ENCODE measurements around the gene DAD1.

The DAD1 gene

DNA sequence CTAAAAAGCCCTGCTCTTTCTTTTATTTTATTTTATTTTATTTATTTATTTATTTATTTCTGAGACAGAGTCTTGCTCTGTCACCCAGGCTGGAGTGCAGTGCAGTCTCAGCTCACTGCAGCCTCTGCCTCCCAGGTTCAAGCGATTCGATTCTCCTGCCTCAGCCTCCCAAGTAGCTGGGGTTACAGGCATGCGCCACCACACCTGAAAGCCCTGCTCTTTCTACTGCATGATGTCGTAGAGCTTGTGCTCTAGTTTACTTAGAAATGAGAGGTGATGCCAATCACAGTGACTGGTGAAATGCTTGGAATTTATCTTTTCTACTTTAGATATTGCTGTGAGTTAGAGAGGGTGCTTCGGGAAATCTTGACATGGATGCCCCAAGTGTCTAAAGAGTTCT lies 54.5 kb downstream of the DAD1 start:
- DNase-seq: no peak

DNA sequence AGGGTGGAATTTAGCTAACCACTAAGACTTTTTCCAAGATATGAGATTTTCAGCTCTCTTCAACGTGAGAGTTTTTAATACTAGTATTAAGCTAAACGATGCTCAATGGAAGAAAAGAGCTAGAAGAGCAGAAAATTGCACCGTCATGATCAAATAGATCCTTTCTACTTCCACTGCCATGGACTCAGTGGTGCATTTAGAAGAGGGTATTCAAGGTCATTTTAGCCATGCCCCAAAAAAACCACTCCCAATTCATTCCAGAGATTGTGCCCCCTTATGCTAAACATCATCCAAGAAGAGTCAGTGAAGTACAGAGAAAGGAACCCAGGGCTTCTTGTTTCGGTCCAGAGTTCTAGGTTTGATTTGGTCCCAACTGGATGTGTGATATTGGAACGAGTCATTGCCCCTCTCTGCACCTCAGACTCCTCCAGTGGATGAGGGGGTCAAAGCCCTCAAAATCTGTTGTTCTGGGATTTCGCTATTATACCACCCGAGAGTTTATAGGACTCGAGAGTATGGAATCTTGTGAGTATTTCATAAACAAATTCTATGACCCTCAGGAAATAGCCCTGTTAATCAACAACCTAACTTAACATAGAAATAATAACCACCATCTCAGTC lies 55.2 kb downstream of the DAD1 start:
- no peak for DNase-seq

GRCh38 chr14:22533057-22533704 lies 55.8 kb downstream of the DAD1 start:
- no peak for DNase-seq

- no peak for DNase-seq
These were observed 56.5 kb downstream of the DAD1 start for GRCh38 chr14:22532345-22533056.

GRCh38 chr14:22531451-22532344 lies 57.3 kb downstream of the DAD1 start:
- no peak for DNase-seq

DNA sequence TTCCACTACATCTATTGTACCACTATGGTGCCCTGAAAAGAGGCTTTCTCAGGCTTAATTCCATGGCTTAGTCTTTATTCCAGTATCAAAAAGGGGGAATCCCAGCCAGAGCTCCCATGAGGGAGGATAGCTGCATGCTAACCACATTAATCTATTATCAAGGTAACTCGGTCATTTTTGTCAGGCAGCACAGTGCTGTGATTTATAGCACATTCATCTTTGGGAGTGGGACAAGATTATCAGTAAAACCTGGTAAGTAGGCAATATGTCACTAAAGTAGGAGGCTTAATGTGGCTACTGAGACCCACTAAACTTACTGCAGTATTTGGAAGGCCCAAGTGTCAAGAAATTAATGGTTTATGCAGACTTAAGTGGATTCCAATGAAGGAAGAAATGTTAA lies 58.9 kb downstream of the DAD1 start:
- DNase-seq: no peak

DNA sequence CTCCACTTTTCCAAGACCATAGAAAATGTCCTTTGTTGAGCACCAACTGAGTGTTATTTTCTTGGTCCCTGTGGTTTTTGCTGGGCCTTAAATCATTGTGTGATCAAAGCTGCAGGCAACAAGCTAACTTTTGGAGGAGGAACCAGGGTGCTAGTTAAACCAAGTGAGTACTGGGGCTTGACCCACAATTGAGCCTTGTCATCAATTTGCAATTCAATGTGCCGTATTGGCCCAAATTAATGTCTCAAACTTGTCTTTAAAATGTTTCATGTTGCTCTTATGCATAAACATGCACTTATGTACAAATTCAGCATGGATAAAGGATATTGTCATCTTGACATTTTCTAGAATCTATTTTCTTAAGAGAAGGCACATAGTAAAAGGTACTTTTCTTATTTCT lies 62.3 kb downstream of the DAD1 start:
- DNase-seq: no peak

- DNase-seq: no peak
These were observed 62.8 kb downstream of the DAD1 start for GRCh38 chr14:22526218-22526617.

DNA sequence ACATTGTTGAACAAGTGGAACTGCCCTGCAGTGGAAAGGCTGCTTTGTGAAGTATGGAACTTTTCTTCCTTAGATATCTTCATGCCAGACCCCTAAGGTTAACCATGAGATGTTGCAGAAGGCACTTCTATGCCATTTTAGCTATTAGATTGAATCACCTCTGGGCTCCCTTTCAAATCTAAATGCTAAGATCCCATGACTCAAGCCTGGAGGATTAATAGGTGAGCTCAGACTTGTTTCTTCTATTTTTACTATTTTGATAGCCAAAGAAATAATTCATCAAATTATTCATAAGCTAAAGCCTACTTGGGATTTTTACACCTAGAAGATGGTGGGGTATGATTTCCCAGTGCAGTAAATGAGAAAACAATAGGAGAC lies 64.3 kb downstream of the DAD1 start:
- DNase-seq: no peak

DNA sequence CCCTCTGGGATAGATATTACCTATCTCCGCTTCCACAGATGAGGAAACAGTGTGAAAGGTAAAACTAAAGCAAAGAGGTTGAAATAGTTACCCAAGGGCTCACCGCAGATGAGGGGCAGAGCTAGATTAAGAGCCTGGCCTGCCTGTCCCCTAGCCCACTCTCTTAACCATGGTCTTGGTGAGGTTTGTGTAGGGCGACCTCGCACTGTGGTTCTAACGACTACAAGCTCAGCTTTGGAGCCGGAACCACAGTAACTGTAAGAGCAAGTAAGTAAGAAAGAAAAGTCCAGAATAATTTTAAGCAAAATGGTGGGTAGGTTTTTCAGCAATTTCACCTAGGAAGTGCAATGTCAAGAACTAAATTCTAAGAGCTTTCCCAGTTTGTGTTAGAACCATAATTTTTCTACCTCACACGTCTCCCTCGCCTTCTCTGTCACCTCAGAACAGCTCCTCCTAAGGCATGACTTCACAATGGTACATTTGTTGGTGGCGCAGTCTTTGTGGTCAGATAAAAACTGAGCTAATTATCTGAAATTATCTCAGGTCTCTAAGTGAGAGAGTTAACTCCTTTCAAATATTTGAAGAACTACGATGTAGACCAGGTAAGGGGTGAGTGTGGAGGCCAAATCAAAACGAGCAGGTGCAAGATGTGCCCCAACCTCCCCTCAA lies 64.8 kb downstream of the DAD1 start:
- no peak for DNase-seq

DNA sequence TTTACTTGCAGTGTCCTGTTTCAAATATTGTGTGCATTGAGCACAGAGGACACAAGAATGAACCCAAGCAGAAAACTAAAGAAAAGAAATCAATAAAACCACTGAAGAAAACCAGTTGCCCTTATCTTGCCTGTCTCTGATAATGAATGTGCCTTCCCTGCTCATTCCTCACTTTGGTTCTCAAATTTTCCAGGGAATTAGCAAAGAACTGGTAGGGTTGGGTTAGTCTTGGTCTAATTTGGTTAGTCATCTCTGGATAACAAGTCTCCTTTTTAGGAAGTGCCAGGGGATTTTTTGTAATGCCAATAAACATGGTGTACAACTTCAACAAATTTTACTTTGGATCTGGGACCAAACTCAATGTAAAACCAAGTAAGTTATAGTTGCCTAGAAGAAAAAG lies 65.7 kb downstream of the DAD1 start:
- no peak for DNase-seq

- DNase-seq: no peak
These were observed 66.5 kb downstream of the DAD1 start for GRCh38 chr14:22522466-22522957.

DNA sequence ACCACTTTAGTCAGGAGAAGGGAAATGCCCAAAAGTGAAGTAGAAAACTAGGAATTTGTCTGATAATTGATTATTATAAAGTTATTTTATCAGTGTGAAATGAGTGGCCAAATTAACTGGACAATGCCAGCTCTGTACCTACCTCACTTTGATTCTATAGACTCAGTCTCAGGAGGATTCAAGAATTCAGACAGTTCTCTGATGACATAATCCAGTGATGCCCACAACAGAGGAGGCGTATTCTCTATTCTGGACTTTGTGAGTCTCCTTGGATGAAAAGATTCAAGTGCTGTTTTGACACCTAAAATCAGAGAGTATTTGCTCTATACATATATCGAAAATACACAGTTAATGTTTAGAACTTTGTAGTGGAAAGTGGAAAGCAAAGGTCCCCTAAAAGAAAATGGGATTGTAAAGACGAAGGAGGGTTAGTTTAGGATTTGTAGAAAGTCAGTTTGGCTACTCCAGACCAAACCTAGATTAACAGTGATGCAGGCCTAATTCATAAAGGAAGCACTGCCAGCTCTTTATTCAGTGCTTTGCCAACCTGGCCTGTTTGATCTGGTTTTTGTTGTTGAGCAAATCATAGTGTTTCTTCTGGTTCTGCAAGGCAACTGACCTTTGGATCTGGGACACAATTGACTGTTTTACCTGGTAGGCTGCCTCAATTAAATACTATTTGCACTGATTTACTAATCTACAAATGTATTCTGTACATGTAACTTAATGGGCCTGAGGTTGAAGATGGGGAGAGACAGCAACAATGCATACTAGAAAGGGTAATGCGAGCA lies 67.4 kb downstream of the DAD1 start:
- no peak for DNase-seq

GRCh38 chr14:22520796-22521195 lies 68.2 kb downstream of the DAD1 start:
- DNase-seq: no peak

GRCh38 chr14:22519877-22520685 lies 68.9 kb downstream of the DAD1 start:
- no peak for DNase-seq

DNA sequence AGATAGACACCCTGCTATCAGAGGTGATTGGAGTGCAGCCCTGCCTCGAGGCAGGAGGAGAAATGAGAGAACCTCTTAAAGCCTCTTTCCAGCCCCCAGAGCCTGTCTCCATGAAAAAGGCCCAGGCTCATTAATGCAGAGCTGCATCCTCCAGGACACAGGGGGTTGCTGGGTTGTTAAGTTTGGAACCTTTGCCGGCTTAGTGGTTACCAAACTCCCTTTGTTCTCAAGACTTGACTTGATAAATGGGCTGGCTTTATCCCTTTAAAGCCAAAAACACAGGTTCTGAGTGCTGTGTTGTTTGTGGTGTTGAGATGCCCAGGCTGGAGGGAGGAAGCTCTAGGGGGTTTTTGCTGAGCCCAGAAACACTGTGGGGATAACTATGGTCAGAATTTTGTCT lies 71.0 kb downstream of the DAD1 start:
- DNase-seq: no peak

DNA sequence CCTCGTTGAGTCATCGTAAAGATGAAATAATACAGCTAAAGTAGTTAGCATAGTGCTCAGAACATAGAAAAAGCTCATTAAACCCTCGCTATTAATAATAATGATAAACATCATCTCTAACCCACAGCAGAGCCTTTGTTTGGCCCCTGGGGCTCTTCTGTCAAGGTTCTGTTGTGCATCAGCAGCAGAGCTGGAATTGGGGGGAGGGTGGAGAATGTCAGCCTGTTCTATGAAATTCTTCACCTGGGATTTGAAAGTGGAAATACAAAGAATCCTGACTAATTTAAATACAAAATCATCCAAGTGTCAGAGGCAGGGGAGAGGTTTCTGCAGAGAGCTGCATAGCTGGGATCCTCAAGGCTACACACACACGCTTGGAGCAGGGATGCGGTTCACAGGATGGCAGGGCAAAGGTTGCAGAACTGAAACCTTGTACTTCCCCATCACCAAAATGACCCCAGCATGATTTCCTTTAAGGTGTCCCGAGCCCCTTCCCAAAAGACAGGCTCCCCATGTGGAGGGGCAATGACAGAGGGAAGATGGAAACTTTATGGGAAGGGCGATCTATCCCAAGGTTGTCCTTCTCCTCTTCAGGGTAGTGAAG lies 71.8 kb downstream of the DAD1 start:
- DNase-seq: no peak

DNA sequence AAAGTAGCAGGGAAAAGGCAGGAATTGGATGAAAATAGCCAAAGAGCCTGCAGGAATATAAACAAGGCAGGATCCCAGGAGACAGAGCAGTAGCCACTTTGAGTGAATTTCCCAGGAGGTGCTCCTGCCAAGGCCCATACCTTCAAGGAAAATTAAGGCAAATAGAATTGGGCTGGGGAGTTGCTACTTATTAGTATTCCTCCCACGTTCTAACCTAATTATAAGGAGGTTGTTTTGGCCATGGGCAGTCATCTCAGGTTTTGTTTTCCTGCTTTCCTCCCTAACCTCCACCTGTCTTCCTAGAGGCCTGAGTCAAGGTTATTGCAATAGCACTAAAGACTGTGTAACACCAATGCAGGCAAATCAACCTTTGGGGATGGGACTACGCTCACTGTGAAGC lies 73.1 kb downstream of the DAD1 start:
- no peak for DNase-seq
